GM12865 (cell line): ENCODE measurements around the gene MED13L.

Source experiments
- DNase-seq: peaks from one replicate; pipeline ENCODE4 v3.0.0; 2010; ENCODE audit warnings: low read depth
- H3K4me3 ChIP-seq: 2 replicates; pipeline ENCODE4 v1.5.1; 2011; ENCODE audit warnings: mild to moderate bottlenecking, low read depth, low read length, control low read depth
- CTCF ChIP-seq: IDR thresholded peaks from 2 replicates; pipeline ENCODE4 v1.5.1; 2011; ENCODE audit warnings: low read length, control low read depth, low read depth, inconsistent platforms; ENCODE audit not compliant: insufficient read depth; ENCODE audit errors: missing control alignments

Gene MED13L

GRCh38 chr12:115950959-115951358 lies 326.5 kb downstream of the MED13L start:
- DNase-seq = no peak
- no peak for TF ChIP-seq CTCF
- no peak overlapping the region for H3K4me3 ChIP-seq

GRCh38 chr12:115949675-115950074 lies 327.8 kb downstream of the MED13L start:
- no peak for DNase-seq
- H3K4me3 ChIP-seq = no peak overlapping the region
- TF ChIP-seq CTCF = no peak

- H3K4me3 ChIP-seq = no peak overlapping the region
- TF ChIP-seq CTCF = peak; percentile 4
- no peak for DNase-seq
These were observed 329.8 kb downstream of the MED13L start for GRCh38 chr12:115947696-115948062.

DNA sequence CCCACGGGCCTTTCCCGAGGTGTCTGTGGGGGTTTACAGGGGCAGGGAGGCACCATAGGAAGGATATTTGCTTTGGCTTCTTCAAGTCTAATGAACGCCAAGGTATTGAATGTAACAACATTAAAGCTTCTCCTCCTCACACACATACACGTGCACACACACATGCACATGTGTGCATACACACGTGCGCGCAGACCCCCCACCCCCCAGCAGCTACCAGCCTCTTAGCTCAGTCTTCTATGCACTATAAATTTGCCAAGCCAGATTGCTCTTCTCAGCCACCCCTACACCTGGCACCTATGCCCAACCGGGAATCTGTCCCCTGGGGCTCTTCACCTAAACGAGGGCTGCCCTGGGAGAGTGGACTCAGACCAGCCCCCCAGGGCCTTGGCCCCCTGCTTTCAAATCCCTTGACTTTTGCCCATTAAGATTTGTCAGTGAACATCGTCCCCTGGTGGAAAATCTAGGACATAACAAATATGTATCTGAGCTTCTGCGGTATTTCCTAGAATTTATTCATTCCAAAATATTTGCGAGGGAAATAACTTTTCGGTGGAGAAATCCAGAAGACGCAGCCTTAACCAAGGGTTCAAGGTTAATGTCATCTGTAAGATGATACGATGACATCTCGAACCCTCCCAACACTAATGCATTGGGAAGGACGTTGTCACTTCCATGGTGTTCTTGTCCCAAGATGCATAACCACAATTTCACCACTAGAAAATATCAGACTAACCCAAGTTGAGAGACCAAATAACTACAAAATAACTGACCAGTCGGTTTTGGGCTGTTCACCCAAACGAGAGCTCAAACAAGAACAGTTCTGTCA lies 330.4 kb downstream of the MED13L start:
- no peak for DNase-seq
- no peak overlapping the region for H3K4me3 ChIP-seq
- TF ChIP-seq CTCF = peak; percentile 24

DNA sequence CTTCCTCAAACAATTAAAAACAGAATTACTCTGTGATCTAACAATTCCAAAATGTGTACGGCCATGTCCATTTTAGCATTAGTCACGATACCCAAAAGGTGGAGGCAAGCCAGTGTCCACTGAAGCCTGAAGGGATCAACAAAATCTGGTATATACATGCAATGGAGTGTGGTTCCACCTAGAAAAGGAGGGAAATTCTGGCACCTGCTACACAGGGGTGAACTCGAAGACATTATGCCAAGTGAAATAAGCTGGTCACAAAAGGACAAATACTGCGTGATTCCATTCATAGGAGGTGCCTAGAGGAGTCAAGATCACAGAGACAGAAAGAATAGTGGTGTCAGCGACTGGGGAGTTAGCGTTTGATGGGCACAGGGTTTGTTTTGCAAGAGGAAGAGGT lies 331.4 kb downstream of the MED13L start:
- no peak overlapping the region for H3K4me3 ChIP-seq
- no peak for DNase-seq
- no peak for TF ChIP-seq CTCF

DNA sequence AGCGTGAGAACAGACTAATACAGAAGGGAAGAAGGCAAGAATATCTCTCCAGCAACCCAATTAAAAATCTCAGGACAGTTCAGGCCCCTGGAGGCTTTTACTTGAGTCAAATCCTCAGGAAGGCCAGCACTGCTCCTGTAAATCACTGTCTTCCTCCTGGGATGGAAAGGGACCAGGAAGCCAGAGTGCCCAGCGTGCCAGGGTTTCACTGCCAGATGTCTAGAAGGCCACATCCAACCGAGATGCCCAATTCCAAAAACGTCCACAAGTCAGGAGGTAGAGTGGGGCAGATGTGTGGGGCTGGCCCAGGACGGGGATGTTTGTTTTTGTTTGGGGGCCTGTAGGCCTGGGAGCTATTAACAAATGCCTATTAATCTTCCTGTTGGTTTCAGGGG lies 332.0 kb downstream of the MED13L start:
- no peak overlapping the region for H3K4me3 ChIP-seq
- DNase-seq = no peak
- TF ChIP-seq CTCF = no peak
